Fibroblast of lung (primary cell): ENCODE data around the gene DLL1. TPM values are rescaled to one million over a fixed set of nuclear protein-coding genes. Genes with fewer than 3 reads are reported as not detected.

ENCODE experiments used
- DNase-seq, 2 donors: peaks; one replicate each; pipeline versions ENCODE4 v3.0.0 to v3.0.0-alpha.2; 2010; ENCODE audit warnings: low read depth in 2 of 2
- H2AFZ ChIP-seq: 2 replicates; pipeline ENCODE4 v1.5.1; 2012; ENCODE audit warnings: low read length, control low read depth, inconsistent platforms
- H3K27ac ChIP-seq: 2 replicates; pipeline ENCODE4 v1.5.1; 2011; ENCODE audit warnings: low read length, control low read depth; ENCODE audit not compliant: insufficient read depth
- H3K27me3 ChIP-seq: 2 replicates; pipeline ENCODE4 v1.5.1; 2011; ENCODE audit warnings: mild to moderate bottlenecking, low read length; ENCODE audit not compliant: control insufficient read depth, insufficient read depth
- H3K36me3 ChIP-seq: 2 replicates; pipeline ENCODE4 v1.5.1; 2011; ENCODE audit warnings: low read length; ENCODE audit not compliant: control insufficient read depth, insufficient read depth
- H3K4me1 ChIP-seq: 2 replicates; pipeline ENCODE4 v1.5.1; 2011; ENCODE audit warnings: low read length; ENCODE audit not compliant: control insufficient read depth, insufficient read depth; ENCODE audit errors: extremely low read depth
- H3K4me2 ChIP-seq: 2 replicates; pipeline ENCODE4 v1.5.1; 2011; ENCODE audit warnings: low read length, control low read depth; ENCODE audit not compliant: insufficient read depth; ENCODE audit errors: extremely low read depth
- H3K4me3 ChIP-seq, 4 experiments: fragments of 200-600 bp in 1 of 4; sonication (generic) in 1 of 4; replicated peaks in 1 of 4; 2 replicates each; pipeline ENCODE4 v1.5.1; 2011 to 2016; ENCODE audit warnings: low read length in 4 of 4, low read depth in 3 of 4, mild to moderate bottlenecking in 3 of 4, control low read depth in 2 of 4, inconsistent platforms in 1 of 4, mixed read lengths in 1 of 4; ENCODE audit not compliant: insufficient read depth in 1 of 4; ENCODE audit errors: control extremely low read depth in 1 of 4
- H3K79me2 ChIP-seq: 2 replicates; pipeline ENCODE4 v1.5.1; 2012; ENCODE audit warnings: mild to moderate bottlenecking, low read length, inconsistent platforms; ENCODE audit not compliant: control insufficient read depth, insufficient read depth
- H3K9ac ChIP-seq: 2 replicates; pipeline ENCODE4 v1.5.1; 2011; ENCODE audit warnings: mild to moderate bottlenecking, low read length, control low read depth; ENCODE audit not compliant: insufficient read depth
- H3K9me3 ChIP-seq: 2 replicates; pipeline ENCODE4 v1.5.1; 2012; ENCODE audit warnings: low read depth, low read length; ENCODE audit not compliant: control insufficient read depth, insufficient read depth
- H4K20me1 ChIP-seq: 2 replicates; pipeline ENCODE4 v1.5.1; 2011; ENCODE audit warnings: low read length; ENCODE audit not compliant: control insufficient read depth, insufficient read depth; ENCODE audit errors: extremely low read depth
- EZH2 ChIP-seq: IDR thresholded peaks from 2 replicates; pipeline ENCODE4 v1.5.1; 2012; ENCODE audit warnings: low read length, control low read depth, mild to moderate bottlenecking; ENCODE audit errors: missing control alignments
- polyA plus RNA-seq, 2 donors: library from polyadenylated mRNA; depleted of rRNA in 1 of 2; stranded (reverse) in 1 of 2; unstranded in 1 of 2; fragments of >200 nt; gene quantifications; 2 replicates each; pipeline ENCODE4 v1.2.1, GENCODE V29; 2011 to 2012; ENCODE audit warnings: missing spikeins in 1 of 2
- total RNA-seq: library from RNA; depleted of rRNA; stranded (reverse); fragments of >200 nt; gene quantifications from 2 replicates; pipeline ENCODE4 v1.2.1, GENCODE V29; 2014
- TF ChIP-seq, protein P1 (sequence below), 2 donors: IDR thresholded peaks in 1 of 2; conservative IDR thresholded peaks in 1 of 2; 1 replicate in 1 of 2; 2 replicates in 1 of 2; pipeline ENCODE4 v1.5.1; 2011 to 2012; ENCODE audit warnings: low read length in 2 of 2, control low read depth in 1 of 2, inconsistent platforms in 1 of 2, low read depth in 1 of 2, mild to moderate bottlenecking in 1 of 2

DLL1 gene
- total and polyA plus RNA-seq, 2 donors (not counting 1 experiment from before 2014, with no cell fraction given), result 0.69 to 12.4 TPM

DNA sequence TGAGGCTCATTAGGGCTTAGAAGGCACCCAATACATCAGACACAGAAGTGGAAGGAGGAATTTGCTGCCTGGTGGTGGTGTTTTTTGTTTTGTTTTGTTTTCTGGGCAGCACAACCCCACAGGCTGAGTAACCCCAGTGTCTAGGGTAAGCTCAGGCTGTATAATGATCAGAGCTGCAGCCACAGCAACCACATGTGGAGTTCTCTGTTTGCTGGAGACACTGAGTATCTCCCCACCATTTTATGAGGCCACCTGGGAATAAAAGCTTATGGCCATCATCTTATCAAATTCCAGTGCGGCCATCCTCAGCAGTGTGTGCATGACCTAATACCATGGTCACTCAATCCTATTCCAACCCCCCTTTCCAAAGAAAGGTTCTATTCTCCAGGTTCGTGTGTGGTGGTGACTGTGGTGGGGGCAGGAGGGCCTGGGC, 3.4 kb upstream of the DLL1 start:
- Histone ChIP-seq H3K4me2 (no peak overlapping the region), H3K27me3 (peaks cover 70% of the 10 kb centered on the region), H3K79me2 (no peaks in the 10 kb centered on the region)

DNA sequence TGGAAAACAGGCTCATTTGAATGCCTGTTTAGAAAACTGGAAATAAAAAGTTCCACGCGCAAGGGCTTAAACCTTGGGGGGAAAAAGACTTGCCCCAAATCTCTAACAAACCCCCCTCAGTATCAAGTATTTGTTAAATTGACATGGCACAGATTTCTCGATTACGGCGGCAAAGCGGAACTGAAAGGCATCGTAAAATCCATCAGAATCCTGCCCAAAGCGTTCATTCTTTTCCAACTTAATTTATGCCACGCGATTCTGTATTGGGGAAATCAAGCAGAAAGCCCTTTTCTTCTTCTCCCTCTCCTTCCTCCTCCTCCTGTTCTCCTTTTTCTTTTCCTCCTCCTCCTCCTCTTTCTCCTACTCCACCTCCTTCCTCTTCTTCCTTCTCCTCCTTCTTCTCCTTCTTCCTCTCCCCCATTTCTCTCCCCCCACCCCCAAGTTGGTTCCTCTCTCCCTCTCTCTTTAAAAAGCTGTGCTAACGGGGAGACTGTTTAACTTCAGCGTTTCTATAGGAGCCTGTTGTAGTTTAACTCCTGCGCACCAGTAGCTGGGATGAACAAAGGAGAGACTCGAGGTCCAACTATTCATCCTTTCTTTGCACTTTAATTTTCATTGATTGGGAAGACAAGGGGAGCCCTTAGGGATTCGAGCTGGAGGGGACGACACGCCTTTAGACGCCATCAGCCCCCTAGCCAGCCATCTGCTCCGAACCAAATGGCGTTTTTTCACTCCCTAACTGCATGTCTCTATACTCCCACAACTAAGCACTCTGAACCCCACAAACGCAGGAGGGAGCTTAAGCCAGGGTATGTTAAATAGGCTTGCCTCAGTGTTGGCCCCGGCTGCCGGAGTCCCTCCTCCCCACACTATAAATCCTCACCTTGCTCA, 2.7 kb upstream of the DLL1 start:
- Histone ChIP-seq H2AFZ (no peak overlapping the region), H3K4me1 (peaks cover 2% of the 10 kb centered on the region), H3K79me2 (no peaks in the 10 kb centered on the region), H3K9me3 (no peaks in the 10 kb centered on the region), H4K20me1 (no peaks in the 10 kb centered on the region), H3K27ac (no peak overlapping the region), H3K4me2 (no peak overlapping the region), H3K4me3 (peak overlapping the region in 1 of 4 experiments; percentile 14), H3K36me3 (no peaks in the 10 kb centered on the region), H3K9ac (no peak overlapping the region), H3K27me3 (peaks cover 68% of the 10 kb centered on the region)
- TF ChIP-seq, protein P1, sequence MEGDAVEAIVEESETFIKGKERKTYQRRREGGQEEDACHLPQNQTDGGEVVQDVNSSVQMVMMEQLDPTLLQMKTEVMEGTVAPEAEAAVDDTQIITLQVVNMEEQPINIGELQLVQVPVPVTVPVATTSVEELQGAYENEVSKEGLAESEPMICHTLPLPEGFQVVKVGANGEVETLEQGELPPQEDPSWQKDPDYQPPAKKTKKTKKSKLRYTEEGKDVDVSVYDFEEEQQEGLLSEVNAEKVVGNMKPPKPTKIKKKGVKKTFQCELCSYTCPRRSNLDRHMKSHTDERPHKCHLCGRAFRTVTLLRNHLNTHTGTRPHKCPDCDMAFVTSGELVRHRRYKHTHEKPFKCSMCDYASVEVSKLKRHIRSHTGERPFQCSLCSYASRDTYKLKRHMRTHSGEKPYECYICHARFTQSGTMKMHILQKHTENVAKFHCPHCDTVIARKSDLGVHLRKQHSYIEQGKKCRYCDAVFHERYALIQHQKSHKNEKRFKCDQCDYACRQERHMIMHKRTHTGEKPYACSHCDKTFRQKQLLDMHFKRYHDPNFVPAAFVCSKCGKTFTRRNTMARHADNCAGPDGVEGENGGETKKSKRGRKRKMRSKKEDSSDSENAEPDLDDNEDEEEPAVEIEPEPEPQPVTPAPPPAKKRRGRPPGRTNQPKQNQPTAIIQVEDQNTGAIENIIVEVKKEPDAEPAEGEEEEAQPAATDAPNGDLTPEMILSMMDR (conservative IDR thresholded peaks at IDR 0.05 in 1 of 2, IDR thresholded peaks at IDR 0.05 in 1 of 2; ENCODE audit: low read depth in 1 of 2, low read length in 2 of 2), result no peak
- peak; percentile 67 for TF ChIP-seq EZH2
- DNase-seq, result no peak

More for the DNA sequence above, 3.4 kb upstream of the DLL1 start:
- no peaks in the 10 kb centered on the region for H3K9me3 ChIP-seq
- DNase-seq, result no peak
- no peak overlapping the region for H3K27ac ChIP-seq
- TF ChIP-seq EZH2, result no peak
- TF ChIP-seq, protein P1 (conservative IDR thresholded peaks at IDR 0.05 in 1 of 2, IDR thresholded peaks at IDR 0.05 in 1 of 2; ENCODE audit: low read depth in 1 of 2, low read length in 2 of 2), result no peak
- H2AFZ ChIP-seq, result no peak overlapping the region
- H3K9ac ChIP-seq, result no peak overlapping the region
- H3K36me3 ChIP-seq, result no peaks in the 10 kb centered on the region
- H4K20me1 ChIP-seq, result no peaks in the 10 kb centered on the region
- H3K4me3 ChIP-seq, result no peak overlapping the region
- H3K4me1 ChIP-seq, result peaks cover 2% of the 10 kb centered on the region

DNA sequence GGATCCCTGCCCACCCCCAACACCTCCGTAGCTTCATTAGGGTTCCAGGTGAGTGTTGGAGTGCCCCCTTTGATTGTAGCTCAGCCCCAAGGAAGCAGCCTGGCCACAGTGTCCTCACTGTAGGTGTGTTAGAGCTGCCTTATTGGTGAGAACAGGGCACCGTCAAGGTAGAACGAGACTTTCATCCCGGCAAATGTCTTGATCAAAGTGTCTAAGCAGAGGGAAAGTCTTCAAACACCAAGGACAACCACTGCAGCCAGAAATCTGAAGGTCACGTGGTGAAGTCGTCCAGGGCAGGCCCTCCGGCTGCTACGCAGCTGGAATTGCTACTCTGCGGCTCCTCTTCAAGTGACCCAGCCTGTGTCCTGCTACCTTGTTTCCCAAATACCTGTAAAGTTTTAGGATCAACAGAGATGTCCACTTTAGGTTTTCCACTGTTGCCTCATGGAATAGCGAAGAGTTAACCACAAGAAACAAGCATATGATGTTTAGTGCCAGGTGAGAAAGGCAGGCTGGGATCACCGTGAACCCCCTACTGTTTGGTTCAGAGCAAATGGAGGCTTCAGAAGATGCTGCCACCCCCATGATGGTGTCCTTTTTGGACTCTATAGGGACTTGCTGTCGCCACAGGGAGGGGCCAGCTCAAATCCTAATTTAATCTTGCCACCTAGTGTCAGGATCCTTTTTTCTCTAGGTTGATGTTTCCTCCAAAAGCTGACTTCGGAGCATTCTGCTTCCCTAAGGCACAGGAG, 1.7 kb upstream of the DLL1 start:
- DNase-seq, result peak in 1 of 2 donors; percentile 36

More for the DNA sequence above, 1.7 kb upstream of the DLL1 start:
- H3K27me3 ChIP-seq, result peaks cover 69% of the 10 kb centered on the region
- H3K36me3 ChIP-seq, result no peaks in the 10 kb centered on the region
- peak overlapping the region in 1 of 4 experiments; percentile 15 for H3K4me3 ChIP-seq
- H2AFZ ChIP-seq, result no peak overlapping the region
- H4K20me1 ChIP-seq, result no peaks in the 10 kb centered on the region
- H3K9me3 ChIP-seq, result no peaks in the 10 kb centered on the region
- H3K4me1 ChIP-seq, result peaks cover 2% of the 10 kb centered on the region
- no peak for TF ChIP-seq EZH2
- TF ChIP-seq, protein P1 (conservative IDR thresholded peaks at IDR 0.05 in 1 of 2, IDR thresholded peaks at IDR 0.05 in 1 of 2; ENCODE audit: low read depth in 1 of 2, low read length in 2 of 2), result peak; percentile 1 to 10
- no peak overlapping the region for H3K4me2 ChIP-seq
- H3K27ac ChIP-seq, result no peak overlapping the region
- H3K9ac ChIP-seq, result no peak overlapping the region
- no peaks in the 10 kb centered on the region for H3K79me2 ChIP-seq
